ENCODE results near the gene NTSR2. TPM values are rescaled to one million over a fixed set of nuclear protein-coding genes. Genes with fewer than 3 reads are reported as not detected.

NTSR2 gene
- total and polyA plus RNA-seq, 2 experiments from 2014 or later, result 0.10 TPM; not detected in 1

- TF ChIP-seq REST (IDR thresholded peaks at IDR 0.05; ENCODE audit: unreplicated experiment) (no peak), POLR2AphosphoS5 (IDR thresholded peaks at IDR 0.05; ENCODE audit: low read depth) (no peak), ZNF114 (CRISPR knock-in tag; IDR thresholded peaks at IDR 0.05) (no peak)
Measured at GRCh38 chr2:11672407-11672806, 2.4 kb upstream of the NTSR2 start (continued).

DNA sequence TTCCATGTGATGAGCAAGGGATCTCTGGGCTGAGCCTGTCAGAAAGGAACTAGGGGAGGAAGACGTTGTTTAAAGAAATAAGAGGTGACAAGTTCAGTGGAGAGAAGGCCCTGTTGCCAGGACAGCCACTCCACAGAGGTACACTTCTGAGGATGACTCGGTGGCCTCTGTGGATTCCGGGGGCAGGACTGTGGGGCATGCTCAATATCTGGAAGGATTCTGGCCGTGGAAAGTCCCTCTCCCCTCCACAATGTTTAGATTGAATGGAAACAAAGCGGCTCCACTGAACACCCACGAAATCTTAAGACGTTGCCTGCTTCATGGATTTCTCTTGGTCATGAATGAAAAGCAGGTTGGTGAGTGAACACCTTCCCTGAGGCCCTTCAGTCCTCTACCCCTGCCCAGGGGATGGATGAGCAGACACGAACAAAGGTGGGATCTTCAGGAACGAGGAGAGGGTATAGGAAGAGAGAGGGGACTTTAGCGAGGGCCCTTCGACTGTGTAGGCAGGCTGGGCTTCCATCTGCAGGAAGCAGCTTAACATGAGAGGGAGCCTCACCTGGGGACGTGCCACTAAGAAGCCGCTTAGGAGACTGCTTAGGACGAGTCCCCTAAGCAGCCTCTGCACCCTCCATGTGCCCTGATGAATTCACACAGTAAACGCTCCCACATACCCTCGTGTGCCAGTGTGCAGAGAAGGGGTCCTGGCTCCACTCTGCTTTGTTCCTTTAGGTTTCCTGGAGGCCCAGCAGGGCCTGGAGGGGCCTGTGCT, 1.9 kb downstream of the NTSR2 start:
- no peak overlapping the region for H3K4me2 ChIP-seq
- no peaks in the 10 kb centered on the region for H3K36me3 ChIP-seq (ENCODE audit: insufficient read depth)
- Mint-ChIP-seq H3K27ac (no peak overlapping the region), H3K36me3 (ENCODE audit: low read depth) (no peaks in the 10 kb centered on the region), H3K9me3 (peaks cover 3% of the 10 kb centered on the region; the same call in 1 of the 3 replicates), H3K4me3 (no peak overlapping the region; the same call in 2 of the 3 replicates), H3K27me3 (ENCODE audit: insufficient read depth, low read depth, poor library complexity) (peaks cover 22% of the 10 kb centered on the region), H3K4me1 (peaks cover 5% of the 10 kb centered on the region; the same call in 2 of the 3 replicates)
- H3K4me3 ChIP-seq, result no peak overlapping the region
- H3K4me1 ChIP-seq (ENCODE audit: insufficient read depth), result no peaks in the 10 kb centered on the region; the same call in 1 of the 2 replicates
- TF ChIP-seq STAT1 (IDR thresholded peaks at IDR 0.05; ENCODE audit: unreplicated experiment), result no peak
- H3K79me2 ChIP-seq (replicated peaks; ENCODE audit: insufficient read depth), result no peaks in the 10 kb centered on the region
- no peaks in the 10 kb centered on the region for H4K20me1 ChIP-seq (replicated peaks; ENCODE audit: insufficient read depth)
- H3K27me3 ChIP-seq (ENCODE audit: insufficient read depth), result peaks cover 34% of the 10 kb centered on the region
- DNase-seq (ENCODE audit: low spot score), result no peak
- H2AFZ ChIP-seq, result no peak overlapping the region
- ATAC-seq, result no peak
- H3K27ac ChIP-seq (ENCODE audit: low read depth), result no peak overlapping the region
- H3F3A ChIP-seq (replicated peaks; ENCODE audit: low read depth), result no peaks in the 10 kb centered on the region
- no peaks in the 10 kb centered on the region for H3K9me2 ChIP-seq (ENCODE audit: insufficient read depth)

DNA sequence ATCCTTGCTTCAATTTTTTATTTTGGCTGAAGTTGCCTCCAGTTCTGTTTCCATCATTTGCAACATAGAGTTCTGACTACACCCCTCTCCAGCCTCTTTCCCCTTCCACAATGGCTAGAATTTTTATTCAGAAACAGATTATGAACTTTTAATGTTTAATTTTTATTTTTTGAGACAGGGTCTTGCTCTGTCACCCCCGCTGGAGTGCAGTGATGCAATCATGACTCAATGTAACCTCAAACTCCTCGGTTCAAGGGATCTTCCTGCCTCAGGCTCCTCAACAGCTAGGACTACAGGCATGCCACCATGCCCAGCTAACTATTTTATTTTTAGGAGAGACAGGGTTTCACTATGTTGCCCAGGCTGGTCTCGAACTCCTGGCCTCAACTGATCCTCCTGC, 2.8 kb downstream of the NTSR2 start:
- H3K36me3 Mint-ChIP-seq (ENCODE audit: low read depth), result no peaks in the 10 kb centered on the region; the same call in 2 of the 3 replicates
- Histone ChIP-seq H3K79me2 (replicated peaks; ENCODE audit: insufficient read depth) (no peaks in the 10 kb centered on the region), H3F3A (replicated peaks; ENCODE audit: low read depth) (no peaks in the 10 kb centered on the region), H3K27me3 (ENCODE audit: insufficient read depth) (peaks cover 34% of the 10 kb centered on the region), H3K4me2 (no peak overlapping the region), H3K4me1 (ENCODE audit: insufficient read depth) (no peaks in the 10 kb centered on the region; the same call in 1 of the 2 replicates), H3K36me3 (ENCODE audit: insufficient read depth) (no peaks in the 10 kb centered on the region), H3K4me3 (no peak overlapping the region), H2AFZ (no peak overlapping the region), H3K9me2 (ENCODE audit: insufficient read depth) (no peaks in the 10 kb centered on the region), H3K27ac (ENCODE audit: low read depth) (no peak overlapping the region), H4K20me1 (replicated peaks; ENCODE audit: insufficient read depth) (no peaks in the 10 kb centered on the region)
- H3K4me1 Mint-ChIP-seq, result peaks cover 5% of the 10 kb centered on the region; the same call in 2 of the 3 replicates
- H3K27ac Mint-ChIP-seq, result no peak overlapping the region
- DNase-seq (ENCODE audit: low spot score), result no peak
- H3K9me3 Mint-ChIP-seq, result peaks cover 5% of the 10 kb centered on the region
- ATAC-seq, result no peak
- H3K27me3 Mint-ChIP-seq (ENCODE audit: insufficient read depth, low read depth, poor library complexity), result peaks cover 22% of the 10 kb centered on the region
- H3K4me3 Mint-ChIP-seq, result no peak overlapping the region
- TF ChIP-seq REST (IDR thresholded peaks at IDR 0.05; ENCODE audit: unreplicated experiment), result no peak
- no peak for TF ChIP-seq NANOG (IDR thresholded peaks at IDR 0.05; ENCODE audit: borderline replicate concordance)
- TF ChIP-seq CTCF (conservative IDR thresholded peaks at IDR 0.05; ENCODE audit: low read depth in 2 of 2), result no peak
- no peak for TF ChIP-seq CREB1 (CRISPR knock-in tag; IDR thresholded peaks at IDR 0.05; ENCODE audit: low read depth)
- no peak for TF ChIP-seq ZNF331 (CRISPR knock-in tag; IDR thresholded peaks at IDR 0.05; ENCODE audit: low read depth)
- TF ChIP-seq EZH2 (IDR thresholded peaks at IDR 0.05; ENCODE audit: low read depth, unreplicated experiment), result no peak
- TF ChIP-seq STAT1 (IDR thresholded peaks at IDR 0.05; ENCODE audit: unreplicated experiment), result no peak
- no peak for TF ChIP-seq EZH2phosphoT487 (IDR thresholded peaks at IDR 0.05; ENCODE audit: unreplicated experiment)
- no peak for TF ChIP-seq JUNB (IDR thresholded peaks at IDR 0.05; ENCODE audit: unreplicated experiment)
- no peak for TF ChIP-seq ZNF114 (CRISPR knock-in tag; IDR thresholded peaks at IDR 0.05)
- TF ChIP-seq, protein P1, sequence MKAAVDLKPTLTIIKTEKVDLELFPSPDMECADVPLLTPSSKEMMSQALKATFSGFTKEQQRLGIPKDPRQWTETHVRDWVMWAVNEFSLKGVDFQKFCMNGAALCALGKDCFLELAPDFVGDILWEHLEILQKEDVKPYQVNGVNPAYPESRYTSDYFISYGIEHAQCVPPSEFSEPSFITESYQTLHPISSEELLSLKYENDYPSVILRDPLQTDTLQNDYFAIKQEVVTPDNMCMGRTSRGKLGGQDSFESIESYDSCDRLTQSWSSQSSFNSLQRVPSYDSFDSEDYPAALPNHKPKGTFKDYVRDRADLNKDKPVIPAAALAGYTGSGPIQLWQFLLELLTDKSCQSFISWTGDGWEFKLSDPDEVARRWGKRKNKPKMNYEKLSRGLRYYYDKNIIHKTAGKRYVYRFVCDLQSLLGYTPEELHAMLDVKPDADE (IDR thresholded peaks at IDR 0.05), result no peak
